M059J (cell line): ENCODE measurements around the gene EIF4H. TPM values are rescaled to one million over a fixed set of nuclear protein-coding genes. Genes with fewer than 3 reads are reported as not detected.
"Not testable (repeated sequence)": the region's sequence is repeated elsewhere in the genome, so short reads cannot be mapped to it uniquely, and the experiment has no call there.

Experiments
- DNase-seq: peaks from one replicate; pipeline ENCODE4 v3.0.0-alpha.2; 2012; ENCODE audit warnings: low read depth
- total RNA-seq: library from RNA; depleted of rRNA; stranded (reverse); fragments of >200 nt; shearing (Covaris generic); gene quantifications from 2 replicates; pipeline ENCODE4 v1.2.3, GENCODE V29; 2014; rRNA removed

Gene EIF4H
- total RNA-seq, result 223 and 331 TPM in 2 replicates

GRCh38 chr7:74173866-74174605 lies at the start of gene EIF4H:
TSS of gene EIF4H (plus strand) at chr7:74174356. CDS start at chr7:74174384, 28 bp downstream.
- DNase-seq, result peak; percentile 91

DNA sequence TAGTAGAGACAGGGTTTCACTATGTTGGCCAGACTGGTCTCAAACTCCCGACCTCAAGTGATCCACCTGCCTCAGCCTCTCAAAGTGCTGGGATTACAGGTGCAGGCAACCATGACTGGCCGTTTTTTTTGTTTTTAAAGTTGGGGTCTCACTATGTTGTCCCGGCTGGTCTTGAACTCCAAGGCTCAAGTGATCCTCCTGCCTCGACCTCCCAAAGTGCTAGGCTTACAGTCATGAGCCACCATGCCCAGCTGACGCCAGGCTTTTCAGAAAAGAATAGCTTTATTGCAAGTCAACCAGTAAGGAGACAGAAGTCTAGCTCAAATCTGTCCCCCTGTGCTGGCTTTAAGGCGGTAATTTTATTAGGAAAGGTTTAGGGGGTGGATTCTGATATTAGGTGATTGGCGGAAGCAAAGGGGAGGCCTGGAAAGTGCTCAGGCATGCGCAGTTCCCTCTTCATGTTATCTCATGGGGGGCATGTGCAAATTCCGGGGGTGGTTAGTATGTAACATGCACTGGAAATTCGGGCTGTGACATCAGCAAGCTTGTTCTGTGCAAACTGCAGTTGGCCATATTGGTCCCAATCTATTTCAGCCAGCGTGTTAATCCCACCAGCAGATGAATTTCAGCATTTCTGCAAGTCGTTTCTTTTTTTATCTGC lies 47.8 kb upstream of the EIF4H start:
- no peak for DNase-seq

- no peak for DNase-seq
These were observed 44.3 kb upstream of the EIF4H start for GRCh38 chr7:74129887-74130286.

DNA sequence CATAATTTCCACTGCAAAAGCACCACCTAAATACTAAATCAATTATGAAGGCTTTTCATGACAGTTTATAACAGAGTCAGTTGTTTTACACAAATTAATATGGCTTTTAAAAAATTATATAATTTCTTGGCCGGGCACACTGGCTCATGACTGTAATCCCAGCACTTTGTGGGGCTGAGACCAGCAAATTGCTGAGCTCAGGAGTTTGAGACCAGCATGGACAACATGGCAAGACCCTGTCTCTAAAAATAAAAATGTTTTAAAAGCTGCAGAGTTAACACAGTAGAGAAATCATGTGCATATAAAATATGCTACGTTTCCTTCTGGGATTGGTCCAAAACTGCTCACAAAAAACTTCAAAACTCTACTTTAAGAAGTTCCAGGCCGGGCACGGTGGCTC lies 43.6 kb upstream of the EIF4H start:
- no peak for DNase-seq

DNA sequence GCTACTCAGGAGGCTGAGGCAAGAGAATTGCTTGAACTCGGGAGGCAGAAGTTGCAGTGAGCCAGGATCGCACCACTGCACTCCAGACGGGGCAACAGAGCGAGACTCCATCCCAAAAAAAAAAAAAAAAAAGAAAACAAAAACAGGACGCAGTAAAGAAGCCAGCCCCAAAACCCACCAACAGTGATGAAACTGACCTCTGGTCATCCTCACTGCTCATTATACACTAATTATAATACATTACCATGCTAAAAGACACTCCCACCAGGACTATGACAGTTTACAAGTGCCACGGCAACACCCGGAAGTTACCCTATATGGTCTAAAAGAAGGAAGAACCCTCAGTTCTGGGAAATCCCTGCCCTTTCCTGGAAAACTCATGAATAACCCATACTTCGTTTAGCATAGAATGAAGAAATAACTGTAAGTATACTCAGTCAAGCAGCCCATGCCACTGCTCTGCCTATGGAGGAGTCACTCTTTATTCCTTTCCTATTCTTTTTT lies 40.0 kb upstream of the EIF4H start:
- peak; percentile 67 for DNase-seq

DNA sequence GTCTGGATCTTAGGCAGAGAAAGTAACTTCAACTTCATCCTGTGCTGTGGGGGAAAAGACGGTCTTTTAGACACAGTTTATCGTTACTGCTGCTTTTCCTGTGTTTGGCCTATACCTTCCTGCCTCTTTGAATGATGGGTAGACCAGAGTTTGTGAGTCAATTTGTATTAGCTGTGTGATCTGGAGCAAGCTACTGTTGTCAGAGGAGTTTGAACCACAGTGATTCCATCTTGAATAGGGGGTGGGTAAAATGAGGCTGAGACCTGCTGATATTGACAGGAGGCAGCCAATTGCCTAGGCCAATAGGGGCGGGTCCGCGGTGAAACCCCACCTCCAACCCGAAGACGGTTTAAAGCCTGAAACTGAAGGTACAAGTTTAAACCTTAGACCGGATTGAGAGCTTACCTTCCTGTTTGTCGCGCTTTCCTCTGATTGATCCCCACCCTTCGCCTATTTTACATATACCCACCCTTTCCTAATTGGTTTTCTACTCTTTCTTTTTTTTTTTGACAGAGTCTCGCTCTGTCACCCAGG lies 35.8 kb upstream of the EIF4H start:
- DNase-seq, result no peak

- no peak for DNase-seq
These were observed 35.0 kb upstream of the EIF4H start for GRCh38 chr7:74138945-74139843.

DNA sequence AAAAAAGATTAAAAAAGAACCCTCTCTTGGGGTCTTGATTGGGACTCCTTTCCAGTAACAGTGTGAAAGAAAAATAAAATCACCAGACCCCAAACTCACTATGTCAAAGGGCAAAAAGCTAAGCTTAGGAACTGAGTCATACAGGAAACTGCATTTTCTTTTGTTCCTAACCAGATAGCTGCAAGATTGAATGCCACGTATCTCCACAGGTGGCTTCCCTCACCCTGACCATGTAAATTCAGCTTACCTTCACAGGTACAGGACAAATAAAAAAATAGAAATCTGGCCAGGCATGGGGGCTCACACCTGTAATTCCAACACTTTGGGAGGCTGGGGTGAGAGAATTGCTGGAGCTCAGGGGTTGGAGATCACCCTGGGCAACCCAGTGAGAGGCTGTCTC lies 32.5 kb upstream of the EIF4H start:
- DNase-seq, result peak; percentile 42

GRCh38 chr7:74143383-74143782 lies 30.8 kb upstream of the EIF4H start:
- no peak for DNase-seq

- DNase-seq, result peak; percentile 19
These were observed 25.7 kb upstream of the EIF4H start for GRCh38 chr7:74148491-74148890.

GRCh38 chr7:74149071-74149470 lies 25.1 kb upstream of the EIF4H start:
- no peak for DNase-seq

DNA sequence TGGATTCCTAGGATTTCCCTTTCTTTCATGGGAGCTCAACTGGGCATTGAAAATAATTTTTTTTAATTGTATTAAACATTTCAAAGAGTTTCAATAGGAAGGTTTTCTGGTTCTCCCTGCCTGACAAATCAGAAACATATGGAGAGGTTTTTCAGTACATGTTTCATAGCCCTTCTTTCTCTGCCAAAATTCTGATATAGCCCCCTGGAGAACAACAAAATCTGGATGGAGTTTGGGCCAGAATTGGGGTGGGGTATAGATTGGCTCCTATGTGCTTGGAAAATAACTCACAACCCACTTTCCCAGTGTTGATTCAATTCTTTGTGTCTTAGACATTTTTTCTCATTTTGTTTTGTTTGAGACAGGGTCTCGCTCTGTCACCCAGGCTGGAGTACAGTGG lies 24.6 kb upstream of the EIF4H start:
- no peak for DNase-seq

DNA sequence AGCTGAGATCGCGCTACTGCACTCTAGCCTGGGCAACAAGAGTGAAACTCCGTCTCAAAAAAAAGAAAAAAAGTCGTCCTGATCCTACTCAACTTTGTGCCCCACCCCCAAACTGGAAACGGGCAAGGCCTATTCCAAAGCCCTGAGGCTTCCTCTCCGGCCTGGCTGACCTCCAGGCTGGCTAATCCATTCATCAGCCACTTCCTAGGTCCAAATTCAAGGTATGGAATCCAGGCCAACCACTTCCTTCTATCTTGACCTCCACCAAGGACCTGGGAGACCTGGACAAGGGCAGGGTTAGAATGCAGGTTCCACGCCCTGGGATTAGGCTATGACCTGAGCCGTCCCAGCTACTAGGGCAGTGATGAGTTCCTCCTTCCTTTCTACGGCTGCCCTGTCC lies 20.4 kb upstream of the EIF4H start:
- peak; percentile 73 for DNase-seq

DNA sequence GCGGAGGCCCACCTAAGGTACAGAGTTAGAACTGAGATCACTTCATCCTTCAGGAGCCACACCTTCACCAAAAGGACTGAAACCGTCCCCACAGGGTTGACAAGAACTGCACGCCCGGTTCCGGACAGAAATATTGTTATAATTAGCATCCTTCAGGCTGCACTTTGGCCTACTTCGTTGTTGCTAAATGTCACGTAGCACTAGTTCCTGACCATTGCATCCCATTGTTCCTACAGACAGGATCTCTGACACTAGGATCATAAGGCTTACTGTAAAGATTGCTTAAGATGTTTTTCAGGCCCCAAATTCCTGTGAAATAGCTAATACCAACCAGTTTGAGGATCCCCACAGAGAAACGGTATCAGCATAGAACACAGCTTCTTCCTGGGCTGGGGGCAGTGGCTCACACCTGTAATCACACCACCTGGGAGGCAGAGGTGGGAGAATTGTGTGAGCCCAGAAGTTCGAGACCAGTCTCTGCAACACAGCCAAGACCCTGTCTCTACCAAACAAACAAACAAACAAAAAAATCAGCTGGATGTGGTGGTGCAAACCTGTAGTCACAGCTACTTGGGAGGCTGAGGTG lies 18.3 kb upstream of the EIF4H start:
- DNase-seq, result no peak

DNA sequence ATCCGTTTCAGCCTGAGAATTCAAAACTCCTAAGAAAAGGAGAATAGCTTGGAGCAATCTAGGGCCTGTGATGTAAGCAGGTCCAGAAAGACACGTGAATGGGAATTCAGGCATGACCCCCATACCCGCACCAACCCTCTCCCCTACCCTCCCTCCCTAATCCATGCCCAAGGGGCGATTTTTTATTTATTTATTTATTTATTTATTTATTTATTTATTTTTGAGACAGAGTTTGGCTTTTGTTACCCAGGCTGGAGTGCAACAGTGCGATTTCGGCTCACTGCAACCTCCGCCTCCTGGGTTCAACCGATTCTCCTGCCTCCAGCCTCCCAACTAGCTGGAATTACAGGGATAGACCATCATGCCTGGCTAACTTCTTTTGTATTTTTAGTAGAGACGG lies 16.6 kb upstream of the EIF4H start:
- no peak for DNase-seq

- peak; percentile 27 for DNase-seq
These were observed 9.1 kb upstream of the EIF4H start for GRCh38 chr7:74164985-74165456.

DNA sequence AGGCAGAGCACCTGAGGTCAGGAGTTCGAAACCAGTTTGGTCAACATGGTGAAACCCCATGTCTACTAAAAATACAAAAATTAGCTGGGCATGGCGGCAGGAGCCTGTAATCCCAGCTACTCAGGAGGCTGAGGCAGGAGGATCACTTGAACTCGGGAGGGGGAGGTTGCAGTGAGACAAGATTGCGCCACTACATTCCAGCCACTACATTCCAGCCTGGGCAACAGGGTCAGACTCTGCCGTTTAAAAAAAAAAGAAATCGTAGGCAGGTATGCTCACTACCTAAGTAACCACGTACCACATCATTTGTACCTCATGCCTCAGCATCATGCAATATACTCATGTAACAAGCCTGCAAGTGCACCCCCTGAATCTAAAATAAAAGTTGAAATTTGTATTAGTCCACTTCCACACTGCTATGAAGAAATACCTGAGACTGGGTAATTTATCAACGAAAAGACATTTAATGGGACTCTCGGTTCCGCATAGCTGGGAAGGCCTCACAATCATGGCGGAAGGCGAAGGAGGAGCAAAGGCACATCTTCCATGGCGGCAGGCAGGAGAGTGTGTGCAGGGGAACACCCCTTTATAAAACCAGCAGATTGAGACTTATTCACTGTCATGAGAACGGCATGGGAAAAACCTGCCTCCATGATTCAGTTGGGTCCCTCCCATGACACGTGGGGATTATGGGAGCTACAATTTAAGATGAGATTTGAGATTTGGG lies 8.1 kb upstream of the EIF4H start:
- DNase-seq, result no peak

DNA sequence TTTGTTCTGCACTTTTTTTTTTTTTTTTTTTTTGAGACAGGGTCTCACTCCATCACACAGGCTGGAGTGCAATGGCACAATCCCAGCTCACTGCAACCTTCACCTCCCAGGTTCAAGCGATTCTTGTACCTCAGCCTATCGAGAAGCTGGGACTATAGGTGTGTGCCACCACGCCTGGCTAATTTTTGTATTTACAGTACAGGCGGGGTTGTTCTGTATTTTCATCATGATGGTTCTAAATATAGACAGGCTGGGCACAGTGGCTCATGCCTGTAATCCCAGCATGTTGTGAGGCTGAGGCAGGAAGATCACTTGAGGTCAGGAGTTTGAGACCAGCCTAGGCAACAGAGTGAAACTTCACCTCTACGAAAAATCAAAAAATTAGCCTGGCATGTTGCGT lies 6.8 kb upstream of the EIF4H start:
- DNase-seq, result not testable (repeated sequence)

DNA sequence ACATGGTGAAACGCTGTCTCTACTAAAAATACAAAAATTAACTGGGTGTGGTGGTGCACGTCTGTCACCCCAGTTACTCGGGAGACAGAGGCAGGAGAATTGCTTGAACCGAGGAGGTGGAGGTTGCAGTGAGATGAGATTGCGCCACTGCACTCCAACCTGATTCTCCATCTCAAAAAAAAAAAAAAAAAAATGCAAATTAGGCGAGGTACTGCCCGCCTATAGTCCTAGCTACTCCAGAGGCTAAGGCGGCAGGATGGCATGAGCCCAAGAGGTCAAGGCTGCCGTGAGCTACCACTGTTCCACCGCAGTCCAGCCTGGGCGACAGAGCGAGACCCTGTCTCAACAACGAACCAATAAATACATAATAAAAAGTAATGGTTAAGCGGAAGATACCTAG lies 1.1 kb upstream of the EIF4H start:
- peak; percentile 39 for DNase-seq

GRCh38 chr7:74173491-74173865 lies 678 bp upstream of the EIF4H start:
- DNase-seq, result no peak

DNA sequence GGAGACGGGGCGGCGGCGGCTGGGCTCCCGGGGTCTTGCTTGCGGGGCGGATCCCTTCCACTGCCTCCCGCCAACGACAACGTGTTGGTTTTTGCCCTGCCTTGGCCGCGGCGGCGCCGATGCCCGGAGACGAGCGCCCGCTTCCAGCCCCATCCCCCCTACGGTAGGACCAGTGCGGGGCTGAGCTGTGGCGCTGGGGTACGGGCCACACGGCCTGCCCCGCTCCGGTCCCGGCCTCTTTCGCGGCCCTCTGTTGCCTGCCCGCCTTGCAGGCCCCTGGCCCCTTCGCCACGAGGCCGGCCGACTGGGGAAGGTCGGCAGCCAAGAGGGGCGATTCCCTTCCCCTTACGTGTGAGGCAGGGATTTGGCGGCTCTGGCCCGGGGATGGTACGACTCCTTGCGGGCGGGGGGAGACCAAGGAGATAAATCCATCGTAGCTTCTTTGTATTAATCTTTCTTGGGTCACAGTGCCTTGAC lies 488 bp downstream of the EIF4H start:
- peak; percentile 55 for DNase-seq
